Brain microvascular endothelial cell (primary cell): ENCODE measurements around the gene IL1R1.

Experiments used
- DNase-seq: peaks from one replicate; pipeline ENCODE4 v3.0.0-alpha.2; 2020
- H3K27ac ChIP-seq: fragments of 250-450 bp; sonication (Bioruptor Pico); 2 replicates; pipeline ENCODE4 v1.5.1; 2020; ENCODE audit warnings: mild to moderate bottlenecking, moderate library complexity
- H3K27me3 ChIP-seq: fragments of 250-450 bp; sonication (Bioruptor Pico); replicated peaks from 2 replicates; pipeline ENCODE4 v1.5.1; 2020; ENCODE audit warnings: mild to moderate bottlenecking
- H3K36me3 ChIP-seq: fragments of 250-450 bp; sonication (Bioruptor Pico); replicated peaks from 2 replicates; pipeline ENCODE4 v1.5.1; 2020; ENCODE audit warnings: mild to moderate bottlenecking
- H3K4me3 ChIP-seq: 2 replicates; pipeline ENCODE4 v1.5.1; 2011; ENCODE audit warnings: low read depth, mild to moderate bottlenecking, control low read depth, low read length, moderate library complexity
- in situ Hi-C: cut with HindIII; loops from 2 replicates; pipeline ENCODE4 v1.10.0; 2017; ENCODE audit warnings: low sequenced_read_pairs, low pct_ligation_motif_present
- TF ChIP-seq, protein P1 (sequence below): IDR thresholded peaks from 2 replicates; pipeline ENCODE4 v1.5.1; 2011; ENCODE audit warnings: low read depth, mild to moderate bottlenecking, moderate library complexity, low read length, control low read depth, inconsistent platforms; ENCODE audit errors: missing control alignments

Gene IL1R1

DNA sequence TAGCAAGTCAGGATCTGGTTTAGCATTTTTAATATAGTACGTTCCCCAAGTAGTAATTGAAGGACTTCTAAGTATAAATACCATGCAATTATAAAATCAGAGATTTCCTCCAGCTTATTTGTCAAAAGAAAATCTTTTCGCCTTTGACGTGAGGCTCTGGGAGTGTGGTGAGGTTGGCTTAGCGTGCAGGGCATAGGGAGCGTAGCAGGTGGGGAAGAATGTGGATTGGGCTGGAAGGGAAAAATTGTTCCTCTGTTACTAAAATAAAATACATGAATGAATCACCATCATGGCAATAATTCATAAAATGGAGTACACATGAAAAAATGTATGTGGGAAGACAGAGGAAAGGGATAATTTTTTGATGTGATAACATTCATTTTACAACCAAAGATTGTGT is 38.8 kb downstream of the IL1R1 start:
- no peak for DNase-seq
- Histone ChIP-seq H3K36me3 (peaks cover 15% of the 10 kb centered on the region), H3K27ac (no peak overlapping the region), H3K27me3 (no peaks in the 10 kb centered on the region), H3K4me3 (no peak overlapping the region)
- in situ Hi-C loops = no loop called here
- TF ChIP-seq, protein P1, sequence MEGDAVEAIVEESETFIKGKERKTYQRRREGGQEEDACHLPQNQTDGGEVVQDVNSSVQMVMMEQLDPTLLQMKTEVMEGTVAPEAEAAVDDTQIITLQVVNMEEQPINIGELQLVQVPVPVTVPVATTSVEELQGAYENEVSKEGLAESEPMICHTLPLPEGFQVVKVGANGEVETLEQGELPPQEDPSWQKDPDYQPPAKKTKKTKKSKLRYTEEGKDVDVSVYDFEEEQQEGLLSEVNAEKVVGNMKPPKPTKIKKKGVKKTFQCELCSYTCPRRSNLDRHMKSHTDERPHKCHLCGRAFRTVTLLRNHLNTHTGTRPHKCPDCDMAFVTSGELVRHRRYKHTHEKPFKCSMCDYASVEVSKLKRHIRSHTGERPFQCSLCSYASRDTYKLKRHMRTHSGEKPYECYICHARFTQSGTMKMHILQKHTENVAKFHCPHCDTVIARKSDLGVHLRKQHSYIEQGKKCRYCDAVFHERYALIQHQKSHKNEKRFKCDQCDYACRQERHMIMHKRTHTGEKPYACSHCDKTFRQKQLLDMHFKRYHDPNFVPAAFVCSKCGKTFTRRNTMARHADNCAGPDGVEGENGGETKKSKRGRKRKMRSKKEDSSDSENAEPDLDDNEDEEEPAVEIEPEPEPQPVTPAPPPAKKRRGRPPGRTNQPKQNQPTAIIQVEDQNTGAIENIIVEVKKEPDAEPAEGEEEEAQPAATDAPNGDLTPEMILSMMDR = no peak

GRCh38 chr2:102181919-102182635 is 39.5 kb downstream of the IL1R1 start:
- Histone ChIP-seq H3K36me3 (peaks cover 8% of the 10 kb centered on the region), H3K27me3 (no peaks in the 10 kb centered on the region), H3K4me3 (no peak overlapping the region), H3K27ac (no peak overlapping the region)
- in situ Hi-C loops = no loop called here
- TF ChIP-seq, protein P1 = no peak
- DNase-seq = no peak

GRCh38 chr2:102184018-102184417 is 41.5 kb downstream of the IL1R1 start:
- TF ChIP-seq, protein P1 = no peak
- H3K4me3 ChIP-seq = no peak overlapping the region
- H3K27ac ChIP-seq = no peak overlapping the region
- in situ Hi-C loops = no loop called here
- H3K36me3 ChIP-seq = peaks cover under 1% of the 10 kb centered on the region
- DNase-seq = no peak
- H3K27me3 ChIP-seq = no peaks in the 10 kb centered on the region

GRCh38 chr2:102184568-102184967 is 42.0 kb downstream of the IL1R1 start:
- no peaks in the 10 kb centered on the region for H3K36me3 ChIP-seq
- DNase-seq = no peak
- no peaks in the 10 kb centered on the region for H3K27me3 ChIP-seq
- H3K4me3 ChIP-seq = no peak overlapping the region
- TF ChIP-seq, protein P1 = no peak
- no peak overlapping the region for H3K27ac ChIP-seq
- in situ Hi-C loops = no loop called here

DNA sequence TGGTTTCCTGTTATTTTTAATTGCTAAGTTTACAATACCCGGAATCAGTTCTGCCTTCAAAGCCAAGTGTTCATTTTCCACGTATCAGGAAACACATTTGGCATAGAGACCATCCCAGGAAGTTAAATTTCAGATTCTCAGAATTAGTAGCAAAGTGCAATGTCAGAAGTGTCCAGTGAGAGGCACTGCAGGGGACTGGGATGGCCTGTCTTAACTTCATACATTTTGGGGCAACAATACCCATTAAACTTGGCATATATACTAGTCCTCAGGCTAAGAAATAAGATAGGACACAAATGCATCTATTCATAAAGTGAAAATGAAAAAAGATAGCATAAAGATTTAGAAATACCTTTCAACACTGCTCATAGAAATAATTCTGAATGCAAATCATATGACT is 42.8 kb downstream of the IL1R1 start:
- H3K4me3 ChIP-seq = no peak overlapping the region
- H3K27me3 ChIP-seq = no peaks in the 10 kb centered on the region
- no peaks in the 10 kb centered on the region for H3K36me3 ChIP-seq
- TF ChIP-seq, protein P1 = peak; percentile 72
- no peak overlapping the region for H3K27ac ChIP-seq
- peak; percentile 24 for DNase-seq
- in situ Hi-C loops = no loop called here
